T-helper 2 cell treated with Interferon-gamma antibody and Interleukin-4, amounts not matched to agents 100 ng/mL and 5 ng/mL, for 36 hours (primary cell): ENCODE data around the gene SERTAD3. TPM values are rescaled to one million over a fixed set of nuclear protein-coding genes. Genes with fewer than 3 reads are reported as not detected.

Experiments used
- total RNA-seq: library from RNA; stranded (reverse); gene quantifications from 2 replicates; pipeline ENCODE4 v1.2.3, GENCODE V29; 2022

Gene SERTAD3
- total RNA-seq, 1 donor from 2014 or later, result 11.2 TPM

Other genes with a start within 250 kb of the SERTAD3 start
- not detected in 2 replicates for gene TTC9B, start 226.0 kb downstream of the SERTAD3 start, total RNA-seq
- gene CCNP, start 217.6 kb downstream of the SERTAD3 start, total RNA-seq, result 0.09 and 0.14 TPM in 2 replicates
- 138 and 142 TPM in 2 replicates for gene AKT2, start 159.0 kb downstream of the SERTAD3 start, total RNA-seq
- gene C19orf47, start 95.9 kb downstream of the SERTAD3 start, total RNA-seq, result 25.6 and 26.3 TPM in 2 replicates
- gene PLD3, start 95.6 kb downstream of the SERTAD3 start, total RNA-seq, result 59.4 and 70.7 TPM in 2 replicates
- not detected in 2 replicates for gene HIPK4, start 54.2 kb downstream of the SERTAD3 start, total RNA-seq
- gene PRX, start 31.0 kb downstream of the SERTAD3 start, total RNA-seq, result 0.77 and 0.80 TPM in 2 replicates
- 8.3 and 8.9 TPM in 2 replicates for gene SERTAD1, start 18.3 kb downstream of the SERTAD3 start, total RNA-seq
- 8.6 and 13.1 TPM in 2 replicates for gene BLVRB, start 21.4 kb upstream of the SERTAD3 start, total RNA-seq
- gene SPTBN4, start 22.7 kb upstream of the SERTAD3 start, total RNA-seq, result 0.20 and 0.57 TPM in 2 replicates
- gene SHKBP1, start 132.5 kb upstream of the SERTAD3 start, total RNA-seq, result 141 and 150 TPM in 2 replicates
- 52.0 and 62.1 TPM in 2 replicates for gene LTBP4, start 157.0 kb upstream of the SERTAD3 start, total RNA-seq
- 7.5 and 9.0 TPM in 2 replicates for gene NUMBL, start 246.3 kb upstream of the SERTAD3 start, total RNA-seq